Stimulated activated CD4-positive, alpha-beta T cell treated with anti-CD3 and anti-CD28 coated beads, Interleukin-1b, Interleukin-23, amount 100 ng/mL, for 4 hours (primary cell): ENCODE results near the gene ITCH.
"Not testable (repeated sequence)": the region's sequence is repeated elsewhere in the genome, so short reads cannot be mapped to it uniquely, and the experiment has no call there.

Experiments used
- DNase-seq, 2 donors: peaks; one replicate each; pipeline ENCODE4 v3.0.0-alpha.2; 2020; ENCODE audit warnings: low read depth in 2 of 2

ITCH gene

DNA sequence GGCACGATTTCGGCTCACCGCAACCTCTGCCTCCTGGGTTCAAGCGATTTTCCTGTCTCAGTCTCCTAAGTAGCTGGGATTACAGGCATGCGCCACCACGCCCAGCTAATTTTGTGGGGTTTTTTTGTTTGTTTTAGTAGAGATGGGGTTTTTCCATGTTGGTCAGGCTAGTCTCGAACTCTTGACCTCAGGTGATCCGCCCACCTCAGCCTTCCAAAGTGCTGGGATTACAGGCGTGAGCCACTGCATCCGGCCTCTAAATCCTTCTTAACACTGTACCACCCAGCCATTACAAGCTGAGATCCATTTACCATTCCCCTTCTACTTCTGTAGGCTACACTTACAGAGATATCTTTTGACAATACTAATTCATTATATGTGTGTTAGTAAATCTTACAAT is 51.5 kb downstream of the ITCH start:
- DNase-seq, result not testable (repeated sequence)

DNA sequence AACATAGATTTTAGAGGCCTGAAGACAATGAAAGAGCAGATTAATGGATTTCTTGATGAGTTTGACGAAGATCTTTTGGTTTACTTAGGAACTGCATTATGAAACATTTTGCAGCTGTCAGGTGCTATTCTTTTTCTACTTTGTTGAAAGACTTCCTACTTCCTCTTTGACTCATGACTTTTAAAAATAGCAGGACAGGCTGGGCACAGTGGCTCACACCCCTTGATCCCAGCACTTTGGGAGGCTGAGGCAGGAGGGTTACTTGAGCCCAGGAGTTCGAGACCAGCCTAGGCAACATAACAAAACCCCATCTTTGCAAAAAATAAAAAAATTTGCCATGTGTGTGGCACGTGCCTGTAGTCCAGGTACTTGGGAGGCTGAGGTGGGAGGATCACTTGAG is 52.0 kb downstream of the ITCH start:
- no peak for DNase-seq

DNA sequence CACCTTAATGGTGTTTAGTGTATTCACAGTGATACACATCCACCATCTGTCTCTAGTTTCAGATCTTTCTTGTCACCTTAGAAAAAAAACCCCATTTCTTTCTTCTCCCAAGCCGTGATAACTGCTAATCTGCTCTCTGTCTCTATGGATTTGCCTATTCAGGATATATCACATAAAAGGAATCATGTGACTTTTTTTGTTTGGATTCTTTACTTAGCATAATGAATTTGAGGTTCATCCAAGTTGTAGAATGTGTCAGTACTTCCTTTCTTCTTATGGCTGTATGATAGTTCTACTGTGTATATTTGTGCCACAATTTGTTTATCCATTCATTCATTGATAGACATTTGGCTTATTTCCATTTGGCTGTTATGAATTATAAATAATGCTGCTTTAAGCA is 57.1 kb downstream of the ITCH start:
- no peak for DNase-seq

DNA sequence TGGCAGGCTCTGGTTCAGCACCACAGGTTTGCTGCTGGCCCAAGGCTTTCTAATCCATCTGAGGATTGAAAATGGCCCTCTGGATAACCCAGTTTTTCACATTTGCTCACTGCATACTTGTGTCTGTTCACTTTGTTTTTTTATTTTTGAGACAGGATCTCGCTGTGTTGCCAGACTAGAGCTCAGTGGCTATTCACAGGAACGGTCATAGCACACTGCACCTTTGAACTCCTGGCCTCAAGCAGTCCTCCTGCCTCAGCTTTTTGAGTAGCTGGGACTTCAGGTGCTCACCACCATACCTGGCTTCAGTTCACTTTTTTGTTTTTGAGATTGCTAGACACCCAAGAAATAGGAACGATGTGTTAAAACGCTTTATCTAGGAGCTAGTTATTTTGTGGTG is 57.9 kb downstream of the ITCH start:
- no peak for DNase-seq

DNA sequence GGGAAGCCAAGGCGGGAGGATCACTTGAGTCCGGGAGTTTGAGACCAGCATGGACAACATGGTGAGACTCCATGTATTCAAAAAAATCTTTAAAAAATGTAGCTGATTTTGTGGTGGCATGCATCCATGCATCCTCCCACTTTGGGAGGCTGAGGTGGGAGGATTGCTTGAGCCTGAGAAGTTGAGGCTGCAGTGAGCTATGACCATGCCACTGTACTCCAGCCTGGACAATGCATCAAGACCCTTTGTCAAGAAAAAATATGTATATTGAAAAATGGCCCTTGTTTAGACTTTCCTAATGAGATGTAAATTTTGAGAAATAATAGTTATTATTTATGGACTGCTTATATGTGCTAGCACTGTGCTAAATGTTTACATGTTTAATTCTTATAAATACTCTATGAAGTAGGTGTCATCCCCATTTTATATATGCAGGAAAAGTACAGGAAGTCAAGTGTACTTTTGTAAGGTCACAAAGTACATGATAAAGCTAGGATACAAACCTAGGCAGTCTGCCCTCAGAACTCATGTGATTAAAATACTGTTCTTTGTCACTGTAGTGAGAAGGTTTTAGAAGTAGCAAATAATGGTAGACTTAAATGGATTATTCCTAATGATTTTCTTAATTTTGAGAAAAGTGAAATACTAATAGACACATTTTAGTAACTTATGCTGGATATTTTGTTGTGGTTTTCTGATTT is 58.8 kb downstream of the ITCH start:
- no peak for DNase-seq

DNA sequence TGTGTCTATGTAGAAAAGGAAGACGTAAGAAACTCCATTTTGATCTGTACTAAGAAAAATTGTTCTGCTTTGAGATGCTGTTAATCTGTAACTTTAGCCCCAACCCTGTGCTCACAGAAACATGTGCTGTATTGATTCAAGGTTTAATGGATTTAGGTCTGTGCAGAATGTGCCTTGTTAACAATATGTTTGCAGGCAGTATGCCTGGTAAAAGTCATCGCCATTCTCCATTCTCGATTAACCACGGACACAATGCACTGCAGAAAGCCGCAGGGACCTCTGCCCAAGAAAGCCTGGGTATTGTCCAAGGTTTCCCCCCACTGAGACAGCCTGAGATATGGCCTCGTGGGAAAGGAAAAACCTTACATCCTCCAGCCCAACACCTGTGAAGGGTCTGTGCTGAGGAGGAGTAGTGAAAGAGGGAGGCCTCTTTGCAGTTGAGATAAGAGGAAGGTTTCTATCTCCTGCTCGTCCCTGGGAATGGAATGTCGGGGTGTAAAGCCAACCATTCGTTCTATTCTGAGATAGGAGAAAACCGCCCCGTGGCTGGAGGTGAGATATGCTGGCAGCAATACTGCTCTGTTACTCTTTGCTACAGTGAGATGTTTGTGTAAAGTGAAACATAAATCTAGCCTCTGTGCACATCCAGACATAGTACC is 62.1 kb downstream of the ITCH start:
- DNase-seq, result not testable (repeated sequence)

DNA sequence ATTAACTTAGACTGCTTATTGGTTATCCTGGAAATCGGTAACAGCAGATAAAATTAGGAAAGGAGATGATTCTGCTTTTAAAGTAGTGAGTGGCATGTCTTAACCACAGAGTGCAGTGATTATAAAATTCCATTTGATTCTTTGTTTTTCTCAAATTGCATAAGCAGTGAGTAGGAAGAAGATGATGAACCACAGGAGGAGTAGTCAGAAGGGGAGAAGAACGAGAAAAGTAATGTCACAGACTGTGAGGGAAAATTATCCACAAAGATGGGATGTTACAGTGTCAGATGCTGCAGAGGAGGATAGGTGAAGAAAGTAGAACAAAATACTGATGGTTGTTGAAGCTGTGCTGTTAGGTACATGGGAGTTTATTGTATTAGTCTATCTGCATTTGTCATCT is 63.0 kb downstream of the ITCH start:
- DNase-seq, result no peak

DNA sequence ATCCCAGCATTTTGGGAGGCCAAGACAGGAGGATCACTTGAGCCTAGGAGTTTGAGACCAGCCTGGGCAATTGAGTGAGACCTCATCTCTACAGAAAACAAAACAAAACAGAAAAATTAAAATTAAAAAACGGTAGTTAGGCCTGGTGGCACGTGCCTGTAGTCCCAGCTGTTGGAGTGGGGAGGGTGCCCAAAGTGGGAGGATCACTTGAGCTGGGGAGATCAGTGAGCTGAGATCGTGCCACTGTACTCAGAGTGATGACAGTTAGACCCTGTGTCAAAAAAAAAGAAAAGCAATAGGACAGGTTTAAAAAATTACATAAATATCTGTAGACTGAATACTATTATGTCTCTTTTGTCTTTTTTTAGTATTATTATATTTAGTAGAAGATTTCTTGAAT is 64.3 kb downstream of the ITCH start:
- DNase-seq, result no peak

DNA sequence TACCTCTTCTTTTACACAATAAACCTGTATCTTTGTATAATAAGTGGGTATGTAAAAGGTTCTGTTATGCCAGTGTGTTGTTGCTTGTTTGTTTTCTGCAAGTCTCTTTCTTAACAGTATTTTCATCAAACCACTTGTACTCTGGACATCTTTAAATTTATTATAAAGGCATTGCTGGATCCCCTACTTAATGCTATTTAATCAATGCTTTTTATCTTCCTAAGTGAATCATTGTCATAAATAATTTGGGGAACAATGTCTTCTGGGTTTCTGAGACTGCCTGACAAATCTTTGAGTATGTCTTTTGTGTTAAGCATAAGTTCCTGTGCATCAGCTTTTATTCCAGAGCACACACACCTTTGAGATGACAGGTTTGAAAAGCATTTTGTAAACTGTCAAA is 64.7 kb downstream of the ITCH start:
- DNase-seq, result no peak

DNA sequence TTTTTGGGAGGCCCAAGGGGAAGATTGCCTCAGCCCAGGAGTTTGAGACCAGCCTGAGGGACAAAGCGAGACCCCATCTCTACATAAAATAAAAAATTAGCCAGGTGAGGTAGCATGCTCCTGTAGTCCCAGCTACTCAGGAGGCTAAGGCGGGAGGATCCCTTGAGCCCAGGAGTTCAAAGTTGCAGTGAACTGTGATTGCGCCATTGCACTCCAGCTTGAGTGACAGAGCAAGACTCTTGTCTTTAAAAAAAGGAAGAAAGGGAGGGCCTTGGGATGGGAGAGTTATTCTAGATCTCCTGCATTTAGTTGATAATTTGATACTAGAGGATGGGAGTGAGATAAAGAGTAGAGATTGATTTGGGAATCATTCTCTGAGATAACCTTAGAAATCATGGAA is 68.1 kb downstream of the ITCH start:
- no peak for DNase-seq

DNA sequence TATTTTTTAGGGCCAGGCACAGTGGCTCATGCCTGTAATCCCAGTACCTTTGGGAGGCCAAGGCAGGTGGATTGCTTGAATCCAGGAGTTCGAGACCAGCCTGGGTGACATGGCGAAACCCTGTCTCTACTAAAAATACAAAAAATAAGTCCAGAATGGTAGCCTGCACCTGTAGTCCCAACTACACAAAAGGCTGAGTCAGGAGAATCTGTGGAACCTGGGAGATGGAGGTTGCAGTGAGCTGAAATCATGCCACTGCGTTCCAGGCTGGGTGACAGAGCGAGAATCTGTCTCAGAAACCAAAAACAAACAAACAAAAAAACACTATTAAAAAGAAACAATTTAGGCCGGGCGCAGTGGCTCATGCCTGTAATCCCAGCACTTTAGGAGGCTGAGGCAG is 69.6 kb downstream of the ITCH start:
- DNase-seq, result not testable (repeated sequence)

DNA sequence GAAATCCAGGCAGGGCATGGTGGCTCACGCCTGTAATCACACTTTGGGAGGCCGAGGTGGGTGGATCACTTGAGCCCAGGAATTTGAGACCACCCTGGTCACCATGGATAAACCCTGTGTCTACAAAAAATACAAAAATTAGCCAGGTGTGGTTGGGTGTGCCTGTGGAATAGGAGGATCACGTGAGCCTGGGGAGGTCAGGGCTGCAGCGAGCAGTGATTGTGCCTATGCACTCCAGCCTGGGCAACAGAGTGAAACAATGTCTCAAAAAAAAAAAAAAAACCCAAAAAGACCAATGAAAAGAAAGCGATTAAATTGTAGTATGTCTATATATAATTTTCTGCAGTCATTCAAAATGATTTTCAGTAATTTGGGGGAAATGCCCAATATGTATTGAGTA is 70.3 kb downstream of the ITCH start:
- no peak for DNase-seq

DNA sequence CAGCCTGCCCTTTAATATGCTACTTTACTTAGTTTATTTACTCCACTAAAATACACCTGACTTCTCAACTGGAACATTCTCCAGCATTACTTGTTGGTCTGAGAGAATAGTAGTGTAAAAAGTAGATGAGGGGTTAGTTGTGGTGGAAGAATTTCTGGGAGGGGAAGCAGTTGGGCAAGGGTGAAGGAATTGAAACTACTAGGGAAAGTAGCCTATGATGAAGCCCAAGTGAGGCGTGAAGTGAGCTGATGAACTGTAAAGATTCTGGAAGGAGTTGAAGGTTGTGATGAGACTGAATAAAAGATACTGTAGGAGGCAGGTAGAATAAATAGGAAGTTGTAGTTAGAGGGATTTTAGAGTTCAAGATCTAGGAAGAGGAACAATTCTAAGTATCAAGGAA is 72.5 kb downstream of the ITCH start:
- DNase-seq, result no peak

DNA sequence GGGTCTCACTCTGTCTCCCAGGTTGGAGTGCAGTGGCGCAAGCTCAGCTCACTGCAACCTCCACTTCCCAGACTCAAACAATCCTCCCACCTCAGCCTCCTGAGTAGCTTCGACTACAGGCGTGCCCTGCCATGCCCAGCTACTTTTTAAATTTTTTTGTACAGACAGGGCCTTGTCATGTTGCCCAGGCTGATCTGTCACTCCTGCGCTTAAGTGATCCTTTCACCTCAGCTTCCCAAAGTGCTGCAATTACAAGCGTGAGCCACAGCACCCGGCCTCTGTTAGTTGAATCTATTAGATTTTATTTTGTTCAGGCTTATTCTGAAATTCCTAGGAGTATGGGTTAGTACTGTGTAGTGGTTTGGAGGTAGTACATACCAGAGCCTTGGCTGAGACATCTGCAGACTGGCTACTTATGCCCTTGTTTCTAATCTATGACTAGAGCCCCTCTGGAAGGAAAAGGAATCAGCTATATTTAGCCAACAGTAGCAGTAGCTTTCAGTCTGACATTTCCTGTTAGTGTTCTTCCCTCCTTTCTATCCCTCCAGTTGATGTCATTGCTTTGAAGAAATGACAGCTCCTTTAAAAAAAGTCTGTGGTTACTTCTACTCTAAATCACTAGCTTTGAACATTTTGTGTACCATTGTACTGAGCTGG is 74.4 kb downstream of the ITCH start:
- no peak for DNase-seq

DNA sequence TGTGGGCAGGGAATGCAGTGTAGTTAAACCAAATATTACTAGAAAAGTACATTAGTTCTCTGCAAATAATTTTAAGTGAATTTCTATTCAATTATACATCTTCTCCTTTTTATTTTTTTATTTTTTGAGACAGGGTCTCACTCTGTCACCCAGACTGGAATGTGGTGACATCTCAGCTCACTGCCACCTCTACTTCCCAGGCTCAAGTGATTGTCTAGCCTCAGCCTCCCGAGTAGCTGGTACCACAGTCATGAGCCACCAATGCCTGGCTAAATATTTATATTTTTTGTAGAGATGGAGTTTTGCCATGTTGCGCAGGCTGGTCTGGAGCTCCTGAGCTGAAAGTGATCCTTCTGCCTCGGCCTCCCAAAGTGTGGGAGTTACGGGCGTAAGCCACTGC is 76.1 kb downstream of the ITCH start:
- DNase-seq, result no peak

DNA sequence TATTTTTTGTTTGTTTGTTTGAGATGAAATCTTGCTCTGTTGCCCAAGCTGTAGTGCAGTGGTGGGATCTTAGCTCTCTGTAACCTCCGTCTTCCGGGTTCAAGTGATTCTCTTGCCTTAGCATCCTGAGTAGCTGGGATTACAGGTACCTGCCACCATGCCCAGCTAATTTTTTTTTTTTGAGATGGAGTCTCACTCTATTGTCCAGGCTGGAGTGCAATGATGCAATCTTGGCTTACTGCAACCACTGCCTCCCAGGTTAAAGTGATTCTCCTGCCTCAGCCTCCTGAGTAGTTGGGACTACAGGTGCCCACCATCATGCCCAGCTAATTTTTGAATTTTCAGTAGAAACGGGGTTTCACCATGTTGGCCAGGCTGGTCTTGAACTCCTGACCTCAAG is 78.3 kb downstream of the ITCH start:
- not testable (repeated sequence) for DNase-seq

DNA sequence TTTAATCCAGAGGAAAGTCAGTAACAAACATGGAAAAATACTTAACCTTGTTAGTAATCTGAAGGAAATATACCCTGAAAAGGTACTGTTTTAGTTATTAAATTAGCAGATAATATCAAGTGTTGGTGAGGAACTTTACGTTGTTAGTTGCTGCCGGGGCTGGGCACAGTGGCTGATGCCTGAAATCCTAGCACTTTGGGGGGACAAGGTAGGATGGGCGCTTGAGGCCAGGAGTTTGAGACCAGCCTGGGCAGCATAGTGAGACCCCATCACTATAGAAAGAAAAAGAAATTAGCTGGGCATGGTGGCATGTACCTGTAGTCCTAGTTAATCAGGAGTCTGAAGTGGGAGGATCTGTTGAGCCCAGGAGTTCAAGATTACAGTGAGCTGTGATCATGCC is 80.5 kb downstream of the ITCH start:
- DNase-seq, result no peak

DNA sequence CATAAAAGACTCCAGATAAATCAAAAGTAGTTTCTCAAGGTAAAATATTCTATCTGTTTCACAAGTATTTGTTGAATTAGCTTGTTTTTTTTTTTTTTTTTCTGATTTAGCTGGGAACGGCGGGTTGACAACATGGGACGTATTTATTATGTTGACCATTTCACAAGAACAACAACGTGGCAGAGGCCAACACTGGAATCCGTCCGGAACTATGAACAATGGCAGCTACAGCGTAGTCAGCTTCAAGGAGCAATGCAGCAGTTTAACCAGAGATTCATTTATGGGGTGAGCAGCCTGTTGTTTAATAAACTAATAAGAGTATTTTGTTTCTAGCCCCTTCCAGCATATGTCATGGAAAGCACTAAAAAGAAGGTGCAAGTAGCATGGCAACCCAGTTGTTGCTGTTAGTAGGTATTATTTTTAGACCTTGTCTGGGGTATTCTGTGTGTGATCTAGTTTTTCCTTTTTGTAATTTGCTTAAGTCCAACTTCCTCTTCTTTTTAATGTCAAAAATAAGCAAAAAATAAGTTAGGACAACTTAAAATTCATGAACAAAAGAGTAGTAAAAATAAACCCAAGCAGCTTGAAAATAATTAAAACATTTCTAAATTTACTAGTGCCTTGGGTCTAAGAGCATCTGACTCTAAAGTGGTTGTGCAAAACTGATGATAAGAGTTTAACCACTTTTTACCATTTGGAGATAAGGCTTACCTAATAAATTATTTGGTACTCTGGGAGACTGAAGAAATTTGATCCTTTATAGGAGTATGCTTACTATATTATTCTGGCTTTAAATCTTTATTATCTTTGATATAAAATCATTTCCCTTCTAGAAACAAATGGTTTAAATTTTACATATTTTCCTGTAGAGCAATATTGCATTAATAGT is 82.3 kb downstream of the ITCH start:
- no peak for DNase-seq

DNA sequence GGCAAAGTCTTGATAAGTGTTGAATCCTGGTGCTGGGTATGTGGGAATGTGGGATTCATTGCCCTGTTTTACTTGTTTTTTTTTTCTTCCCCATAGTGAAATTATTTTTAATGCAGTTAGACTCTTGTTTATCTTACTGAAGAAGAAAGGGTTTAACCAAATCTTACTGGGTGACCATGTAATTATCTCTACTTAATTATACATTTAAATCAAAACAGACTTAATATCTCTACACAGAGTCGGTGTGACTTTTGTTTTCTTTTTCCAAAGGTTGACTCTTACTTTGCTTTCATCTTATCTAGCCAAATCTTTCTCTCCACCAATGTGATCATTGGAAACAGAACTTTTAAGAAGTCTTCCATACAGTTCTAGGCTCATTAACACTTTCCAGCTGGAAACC is 85.4 kb downstream of the ITCH start:
- DNase-seq, result no peak

DNA sequence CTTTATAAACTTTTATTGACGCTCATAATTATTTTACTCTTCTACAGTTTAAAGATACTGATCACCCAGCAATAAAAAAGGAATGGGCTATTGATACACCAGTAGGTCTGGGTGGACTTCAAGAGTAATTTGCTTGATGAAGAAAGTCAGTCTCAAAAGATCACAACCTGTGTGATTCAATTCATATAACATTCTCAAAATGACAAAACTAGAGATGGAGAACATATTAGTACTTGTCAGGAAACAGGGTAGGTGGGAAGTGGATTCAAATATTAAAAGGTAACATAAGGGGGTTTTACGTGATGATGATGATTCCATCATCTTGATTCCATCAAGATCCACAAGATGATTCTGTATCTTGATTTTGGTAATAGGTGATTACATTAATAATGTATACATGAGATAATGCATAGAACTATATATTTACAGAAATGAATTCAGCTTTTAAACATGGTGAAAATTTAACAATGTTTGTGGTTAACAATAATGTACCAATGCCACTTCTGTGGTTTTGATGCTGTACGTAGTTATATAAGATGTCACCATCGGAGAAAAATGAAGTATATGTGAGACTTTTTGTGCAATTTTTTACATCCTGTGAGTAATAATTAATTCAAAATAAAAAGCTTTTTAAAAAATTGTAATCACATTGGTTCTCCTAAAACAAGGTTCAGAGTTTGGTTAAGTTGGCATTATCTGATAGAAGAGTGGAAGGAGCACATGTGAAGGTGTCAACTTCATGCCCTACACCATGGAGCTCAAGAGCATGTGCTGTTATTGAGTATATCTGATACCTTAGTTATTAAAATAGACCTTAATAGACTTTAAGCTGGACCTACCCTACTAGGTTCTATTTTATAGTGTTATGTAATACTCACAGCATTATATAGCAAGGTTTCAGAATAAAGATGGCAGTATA is 86.9 kb downstream of the ITCH start:
- DNase-seq, result no peak

DNA sequence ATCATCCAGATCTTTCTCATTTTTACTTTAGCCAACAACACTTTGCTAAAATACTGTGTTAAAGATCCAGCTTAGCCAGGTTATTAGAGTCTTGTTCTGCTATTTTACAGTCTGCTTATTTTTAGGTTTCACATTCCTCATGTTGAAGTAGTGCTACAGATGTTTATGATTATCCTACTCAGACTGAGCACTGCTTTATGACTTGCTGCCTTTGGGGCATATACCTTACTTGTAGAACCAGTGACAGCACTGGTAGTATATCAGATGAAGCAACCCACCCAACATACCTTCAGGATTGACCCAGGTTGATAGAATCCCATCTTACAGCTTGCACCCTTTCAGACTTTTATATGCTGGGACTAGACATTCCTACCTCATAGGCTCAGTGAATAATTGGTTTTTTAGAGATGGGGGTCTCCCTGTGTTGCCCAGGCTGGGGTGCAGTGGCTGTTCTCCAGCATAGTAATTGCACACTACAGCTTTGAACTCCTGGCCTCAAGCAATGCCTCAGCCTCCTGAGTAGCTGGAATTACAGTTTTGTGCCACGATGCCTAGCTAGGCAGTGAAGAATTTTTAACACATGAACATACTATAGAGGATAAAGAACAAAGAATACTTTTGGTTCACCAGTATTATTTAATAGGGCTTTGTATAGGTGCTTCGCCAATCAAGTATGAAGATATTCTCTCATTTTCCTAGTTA is 89.4 kb downstream of the ITCH start:
- no peak for DNase-seq
